WTC11 (cell line): ENCODE results near the gene INF2. TPM values are rescaled to one million over a fixed set of nuclear protein-coding genes. Genes with fewer than 3 reads are reported as not detected.

Experiments used
- ATAC-seq: fragments of 200-7000 bp; cut with Tn5 transposase; 2 replicates; pipeline ENCODE4 v1.10.0; 2021; ENCODE audit warnings: mild to moderate bottlenecking, moderate library complexity
- CTCF ChIA-PET: fragments of 300-600 bp; sonication (Branson Sonifier 250); formaldehyde crosslinking; loops from one replicate; lab custom pipeline; 2021; ENCODE audit warnings: antibody characterized with exemption; lab: Charles Lee
- POLR2A ChIA-PET: fragments of 350-600 bp; sonication (Branson Sonifier 250); formaldehyde crosslinking; loops from one replicate; lab custom pipeline; 2021; ENCODE audit warnings: antibody characterized with exemption; lab: Charles Lee
- DNase-seq: peaks from one replicate; pipeline ENCODE4 v3.0.0; 2021; ENCODE audit warnings: low spot score
- H3K27ac Mint-ChIP-seq: 2 replicates; pipeline ENCODE4 v1.8.0; 2021; ENCODE audit warnings: mixed read lengths
- H3K27me3 Mint-ChIP-seq: 2 replicates; pipeline ENCODE4 v1.8.0; 2021; ENCODE audit warnings: low read depth, mild to moderate bottlenecking, moderate library complexity, mixed read lengths
- H3K36me3 Mint-ChIP-seq: 2 replicates; pipeline ENCODE4 v1.8.0; 2021; ENCODE audit warnings: mixed read lengths
- H3K4me1 Mint-ChIP-seq: 2 replicates; pipeline ENCODE4 v1.8.0; 2022; ENCODE audit warnings: mixed read lengths
- H3K4me3 Mint-ChIP-seq: 2 replicates; pipeline ENCODE4 v1.8.0; 2021; ENCODE audit warnings: mild to moderate bottlenecking, moderate library complexity, mixed read lengths
- H3K9me3 Mint-ChIP-seq: 2 replicates; pipeline ENCODE4 v1.8.0; 2021; ENCODE audit warnings: mixed read lengths
- AR ChIP-seq: fragments of 250-450 bp; sonication (Bioruptor Pico); IDR thresholded peaks from 2 replicates; pipeline ENCODE4 v1.9.0; 2021; ENCODE audit warnings: mild to moderate bottlenecking
- CREM ChIP-seq: sonication (generic); formaldehyde crosslinking; IDR thresholded peaks from 2 replicates; pipeline ENCODE4 v1.8.1; 2022; ENCODE audit warnings: mild to moderate bottlenecking, missing genetic modification reagents, moderate library complexity
- FOXK1 ChIP-seq: sonication (generic); formaldehyde crosslinking; IDR thresholded peaks from 2 replicates; pipeline ENCODE4 v1.8.0; 2022; ENCODE audit warnings: mild to moderate bottlenecking, moderate library complexity, missing genetic modification reagents
- FOXP1 ChIP-seq: sonication (generic); formaldehyde crosslinking; IDR thresholded peaks from 2 replicates; pipeline ENCODE4 v1.8.0; 2022; ENCODE audit warnings: missing genetic modification reagents, mild to moderate bottlenecking, moderate library complexity, borderline replicate concordance
- FOXP4 ChIP-seq: sonication (generic); formaldehyde crosslinking; IDR thresholded peaks from 2 replicates; pipeline ENCODE4 v1.8.0; 2022; ENCODE audit warnings: mild to moderate bottlenecking, missing genetic modification reagents
- HMGXB4 ChIP-seq: sonication (generic); formaldehyde crosslinking; IDR thresholded peaks from 2 replicates; pipeline ENCODE4 v1.8.1; 2023; ENCODE audit warnings: mild to moderate bottlenecking, moderate library complexity, missing genetic modification reagents
- JUN ChIP-seq: sonication (generic); formaldehyde crosslinking; IDR thresholded peaks from 2 replicates; pipeline ENCODE4 v1.8.0; 2023; ENCODE audit warnings: mild to moderate bottlenecking, missing genetic modification reagents
- MAX ChIP-seq: sonication (generic); formaldehyde crosslinking; IDR thresholded peaks from 2 replicates; pipeline ENCODE4 v1.8.0; 2022; ENCODE audit warnings: mild to moderate bottlenecking, missing genetic modification reagents
- NR1H2 ChIP-seq: sonication (generic); formaldehyde crosslinking; IDR thresholded peaks from 2 replicates; pipeline ENCODE4 v1.9.0; 2021; ENCODE audit warnings: mild to moderate bottlenecking, moderate library complexity, missing genetic modification reagents
- RORB ChIP-seq: fragments of 250-450 bp; sonication (Bioruptor Pico); IDR thresholded peaks from 2 replicates; pipeline ENCODE4 v1.9.0; 2021; ENCODE audit warnings: mild to moderate bottlenecking
- SP1 ChIP-seq: sonication (generic); formaldehyde crosslinking; conservative IDR thresholded peaks from 2 replicates; pipeline ENCODE4 v1.8.1; 2022; ENCODE audit warnings: missing genetic modification reagents
- ZNF121 ChIP-seq: sonication (generic); formaldehyde crosslinking; IDR thresholded peaks from 2 replicates; pipeline ENCODE4 v1.8.0; 2023; ENCODE audit warnings: missing genetic modification reagents
- ZNF138 ChIP-seq: sonication (generic); formaldehyde crosslinking; conservative IDR thresholded peaks from 2 replicates; pipeline ENCODE4 v1.8.1; 2022; ENCODE audit warnings: mild to moderate bottlenecking, moderate library complexity, missing genetic modification reagents
- ZNF219 ChIP-seq: sonication (generic); formaldehyde crosslinking; IDR thresholded peaks from 2 replicates; pipeline ENCODE4 v1.8.0; 2023; ENCODE audit warnings: missing genetic modification reagents, mild to moderate bottlenecking, borderline replicate concordance
- ZNF423 ChIP-seq: fragments of 250-450 bp; sonication (Bioruptor Pico); IDR thresholded peaks from 2 replicates; pipeline ENCODE4 v2.1.2; 2022; ENCODE audit warnings: mild to moderate bottlenecking, moderate library complexity
- ZSCAN18 ChIP-seq: fragments of 250-450 bp; sonication (Bioruptor Pico); IDR thresholded peaks from 2 replicates; pipeline ENCODE4 v2.1.2; 2022; ENCODE audit warnings: mild to moderate bottlenecking, moderate library complexity
- total RNA-seq: library from RNA; stranded (reverse); gene quantifications from 3 replicates; pipeline ENCODE4 v1.2.3, GENCODE V29; 2021

The INF2 gene
- total RNA-seq, 1 experiment from 2014 or later: 82.4 TPM

- H3K36me3 Mint-ChIP-seq: peaks cover 6% of the 10 kb centered on the region; the same call in 1 of the 2 replicates
- TF ChIP-seq FOXK1: no peak
- TF ChIP-seq NR1H2: no peak
- H3K27ac Mint-ChIP-seq: no peak overlapping the region
- ChIA-PET CTCF (interaction anchor here (0.6 to 1.0 kb wide), 2 partner anchors 18 to 20 kb away, joined by 3 read pairs; partner anchors contain the start of gene ADSS1), POLR2A (no interaction called here)
- peaks cover 3% of the 10 kb centered on the region; the same call in 1 of the 2 replicates for H3K4me1 Mint-ChIP-seq
- ATAC-seq (no peak), DNase-seq (no peak)
- H3K9me3 Mint-ChIP-seq: peaks cover 5% of the 10 kb centered on the region
- peaks cover 3% of the 10 kb centered on the region; the same call in 1 of the 2 replicates for H3K27me3 Mint-ChIP-seq
- H3K4me3 Mint-ChIP-seq: no peak overlapping the region
Measured at GRCh38 chr14:104744484-104744883, 55.1 kb downstream of the INF2 start.

GRCh38 chr14:104745431-104745830 is 56.0 kb downstream of the INF2 start:
- TF ChIP-seq ZSCAN18 (no peak), SP1 (CRISPR knock-in tag) (no peak), NR1H2 (no peak), ZNF121 (CRISPR knock-in tag) (no peak)
- Mint-ChIP-seq H3K4me3 (no peak overlapping the region), H3K27me3 (peaks cover 12% of the 10 kb centered on the region), H3K9me3 (peaks cover 14% of the 10 kb centered on the region), H3K27ac (no peak overlapping the region), H3K36me3 (peaks cover 12% of the 10 kb centered on the region), H3K4me1 (peaks cover 3% of the 10 kb centered on the region; the same call in 1 of the 2 replicates)
- DNase-seq (no peak), ATAC-seq (no peak)
- ChIA-PET POLR2A (no interaction called here), CTCF (interaction anchor here (1.0 kb wide), 1 partner anchor 19 kb away, joined by 3 read pairs; no protein-coding TSS in a partner anchor)

GRCh38 chr14:104746071-104746545 is 56.7 kb downstream of the INF2 start:
- CTCF ChIA-PET: interaction anchor here (1.4 kb wide), 1 partner anchor 23 kb away, joined by 3 read pairs; no protein-coding TSS in a partner anchor
- POLR2A ChIA-PET: no interaction called here
- H3K27ac Mint-ChIP-seq: no peak overlapping the region

GRCh38 chr14:104746934-104747481 is 57.6 kb downstream of the INF2 start:
- CTCF ChIA-PET: interaction anchor here (0.9 to 1.4 kb wide), 2 partner anchors 22 to 79 kb away, joined by 3 read pairs; no protein-coding TSS in a partner anchor
- no peak overlapping the region for H3K4me3 Mint-ChIP-seq

More at GRCh38 chr14:104746071-104746545, 56.7 kb downstream of the INF2 start:
- Mint-ChIP-seq H3K27me3 (peaks cover 14% of the 10 kb centered on the region), H3K36me3 (peaks cover 19% of the 10 kb centered on the region), H3K4me3 (no peak overlapping the region), H3K9me3 (peaks cover 21% of the 10 kb centered on the region), H3K4me1 (peaks cover 3% of the 10 kb centered on the region; the same call in 1 of the 2 replicates)
- DNase-seq: no peak
- TF ChIP-seq FOXP1 (no peak), JUN (CRISPR knock-in tag) (no peak), ZNF423 (no peak), ZNF219 (no peak)
- ATAC-seq: no peak

GRCh38 chr14:104747876-104748275 is 58.5 kb downstream of the INF2 start:
- H3K36me3 Mint-ChIP-seq: peaks cover 19% of the 10 kb centered on the region
- ATAC-seq (no peak), DNase-seq (no peak)
- CTCF ChIA-PET: interaction anchor here (0.9 to 1.4 kb wide), 2 partner anchors 21 to 79 kb away, joined by 3 read pairs; no protein-coding TSS in a partner anchor
- H3K27ac Mint-ChIP-seq: no peak overlapping the region
- POLR2A ChIA-PET: no interaction called here
- peaks cover 22% of the 10 kb centered on the region for H3K9me3 Mint-ChIP-seq
- H3K4me3 Mint-ChIP-seq: no peak overlapping the region
- peaks cover 14% of the 10 kb centered on the region for H3K27me3 Mint-ChIP-seq
- H3K4me1 Mint-ChIP-seq: peaks cover 3% of the 10 kb centered on the region; the same call in 1 of the 2 replicates
- no peak for TF ChIP-seq AR (CRISPR knock-in tag)
- TF ChIP-seq FOXP4 (CRISPR knock-in tag): no peak
- TF ChIP-seq ZNF138 (CRISPR knock-in tag): no peak
- no peak for TF ChIP-seq MAX (CRISPR knock-in tag)
- no peak for TF ChIP-seq CREM (CRISPR knock-in tag)

More at GRCh38 chr14:104746934-104747481, 57.6 kb downstream of the INF2 start:
- H3K27me3 Mint-ChIP-seq: peaks cover 14% of the 10 kb centered on the region
- peaks cover 19% of the 10 kb centered on the region for H3K36me3 Mint-ChIP-seq
- no peak overlapping the region for H3K27ac Mint-ChIP-seq
- DNase-seq: no peak
- TF ChIP-seq RORB (CRISPR knock-in tag) (no peak), HMGXB4 (CRISPR knock-in tag) (no peak)
- peaks cover 3% of the 10 kb centered on the region; the same call in 1 of the 2 replicates for H3K4me1 Mint-ChIP-seq
- H3K9me3 Mint-ChIP-seq: peaks cover 22% of the 10 kb centered on the region
- no peak for ATAC-seq
- POLR2A ChIA-PET: no interaction called here
